Measurements from ENCODE around the gene MIDN.

DNA sequence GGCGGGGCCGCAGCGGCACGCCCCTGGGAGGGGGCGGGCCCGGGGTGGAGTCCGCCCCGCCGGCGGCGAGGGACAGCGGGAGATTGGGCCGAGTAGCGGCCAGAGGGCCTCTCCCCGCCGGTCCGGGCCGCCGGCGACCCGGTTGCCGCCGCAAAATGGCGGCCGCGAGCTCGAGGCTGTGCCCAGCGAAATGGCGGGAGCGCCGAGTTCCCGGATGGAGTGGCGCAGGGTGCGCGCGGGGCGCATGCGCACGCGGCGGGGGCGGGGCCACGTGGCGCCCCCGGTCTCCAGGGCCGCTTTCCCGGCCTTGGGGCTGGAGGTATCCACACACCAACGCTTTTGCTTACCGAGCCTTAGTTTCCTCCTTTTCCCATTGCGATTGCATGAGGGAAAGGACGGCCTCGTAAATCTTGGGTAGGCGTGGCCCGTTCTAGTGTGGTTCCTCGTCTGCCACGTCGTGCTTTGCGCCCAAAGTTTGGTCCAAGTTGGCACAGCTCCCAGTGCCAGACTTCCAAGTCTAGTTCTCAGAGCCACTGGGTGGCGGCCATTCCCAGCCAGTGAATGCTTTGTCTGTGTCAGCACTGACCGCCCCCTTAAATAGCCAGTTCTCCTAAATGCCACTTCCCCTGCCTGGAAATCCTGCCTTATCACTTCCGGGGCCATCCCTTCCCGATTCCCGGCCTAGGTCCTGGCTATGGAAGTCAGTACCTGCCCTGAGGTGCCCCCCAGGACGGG, 21.3 kb downstream of the MIDN start:
- TF ChIP-seq POLR2AphosphoS5 (IDR thresholded peaks at IDR 0.05): peak in 2 of 3 donors; percentile 56 to 71
- TF ChIP-seq POLR2A (IDR thresholded peaks at IDR 0.05): no peak
